KMS-11 (cell line): ENCODE data around the gene KCNH2.

Source experiments
- H2AFZ ChIP-seq: fragments of 200-600 bp; sonication (generic); 2 replicates; pipeline ENCODE4 v1.6.1; 2016; ENCODE audit warnings: antibody characterized with exemption, mixed run types, low read depth
- H3K27ac ChIP-seq: fragments of 200-600 bp; sonication (generic); 2 replicates; pipeline ENCODE4 v1.6.1; 2016; ENCODE audit warnings: mild to moderate bottlenecking, mixed run types
- H3K27me3 ChIP-seq: fragments of 200-600 bp; sonication (generic); 2 replicates; pipeline ENCODE4 v1.6.1; 2017; ENCODE audit warnings: mild to moderate bottlenecking, low read depth, mixed run types, moderate library complexity; ENCODE audit not compliant: insufficient read depth
- H3K36me3 ChIP-seq: fragments of 200-600 bp; sonication (generic); 2 replicates; pipeline ENCODE4 v1.6.1; 2017; ENCODE audit warnings: mild to moderate bottlenecking, mixed run types; ENCODE audit not compliant: insufficient read depth
- H3K4me1 ChIP-seq: fragments of 200-600 bp; sonication (generic); 2 replicates; pipeline ENCODE4 v1.6.1; 2016; ENCODE audit warnings: mild to moderate bottlenecking, low read depth, mixed run types; ENCODE audit not compliant: poor library complexity, severe bottlenecking
- H3K4me2 ChIP-seq: fragments of 200-600 bp; sonication (generic); 2 replicates; pipeline ENCODE4 v1.7.0; 2016; ENCODE audit warnings: mild to moderate bottlenecking, mixed run types
- H3K4me3 ChIP-seq: fragments of 200-600 bp; sonication (generic); IDR thresholded peaks from 2 replicates; pipeline ENCODE4 v1.6.1; 2017; ENCODE audit warnings: low read depth, low read length, mixed read lengths; ENCODE audit not compliant: insufficient read depth
- H3K79me2 ChIP-seq: fragments of 200-600 bp; sonication (generic); 2 replicates; pipeline ENCODE4 v1.6.1; 2016; ENCODE audit warnings: low read depth, mixed run types; ENCODE audit not compliant: insufficient read depth
- H3K9ac ChIP-seq: fragments of 200-600 bp; sonication (generic); 2 replicates; pipeline ENCODE4 v1.6.1; 2016; ENCODE audit warnings: mild to moderate bottlenecking, mixed run types
- H4K20me1 ChIP-seq: fragments of 200-600 bp; sonication (generic); 2 replicates; pipeline ENCODE4 v1.6.1; 2016; ENCODE audit warnings: mild to moderate bottlenecking, mixed run types; ENCODE audit not compliant: insufficient read depth
- CTCF ChIP-seq: fragments of 200-600 bp; sonication (generic); conservative IDR thresholded peaks from 2 replicates; pipeline ENCODE4 v1.6.1; 2017; ENCODE audit warnings: low read depth, mild to moderate bottlenecking, antibody characterized with exemption, low read length, moderate library complexity, mixed read lengths

The KCNH2 gene

GRCh38 chr7:150951521-150951920 lies 26.6 kb downstream of the KCNH2 start:
- H2AFZ ChIP-seq = no peak overlapping the region
- H3K4me2 ChIP-seq = no peak overlapping the region
- H3K27ac ChIP-seq = no peak overlapping the region
- no peaks in the 10 kb centered on the region for H3K36me3 ChIP-seq
- no peak overlapping the region for H3K9ac ChIP-seq
- H3K27me3 ChIP-seq = no peaks in the 10 kb centered on the region
- H4K20me1 ChIP-seq = no peaks in the 10 kb centered on the region
- no peaks in the 10 kb centered on the region for H3K79me2 ChIP-seq
- no peak overlapping the region for H3K4me3 ChIP-seq
- no peak for TF ChIP-seq CTCF
- H3K4me1 ChIP-seq = no peaks in the 10 kb centered on the region

GRCh38 chr7:150951181-150951520 lies 27.0 kb downstream of the KCNH2 start:
- no peaks in the 10 kb centered on the region for H4K20me1 ChIP-seq
- H3K9ac ChIP-seq = no peak overlapping the region
- H3K27me3 ChIP-seq = no peaks in the 10 kb centered on the region
- no peak overlapping the region for H3K4me2 ChIP-seq
- H3K4me1 ChIP-seq = no peaks in the 10 kb centered on the region
- TF ChIP-seq CTCF = no peak
- no peak overlapping the region for H3K4me3 ChIP-seq
- no peaks in the 10 kb centered on the region for H3K79me2 ChIP-seq
- no peak overlapping the region for H2AFZ ChIP-seq
- H3K27ac ChIP-seq = no peak overlapping the region
- no peaks in the 10 kb centered on the region for H3K36me3 ChIP-seq

GRCh38 chr7:150950496-150951180 lies 27.5 kb downstream of the KCNH2 start:
- no peaks in the 10 kb centered on the region for H3K79me2 ChIP-seq
- H3K4me1 ChIP-seq = no peaks in the 10 kb centered on the region
- H3K27ac ChIP-seq = no peak overlapping the region

GRCh38 chr7:150949971-150950491 lies 28.1 kb downstream of the KCNH2 start:
- Histone ChIP-seq H3K36me3 (no peaks in the 10 kb centered on the region), H3K4me1 (no peaks in the 10 kb centered on the region), H3K4me3 (no peak overlapping the region), H3K27ac (no peak overlapping the region), H3K79me2 (no peaks in the 10 kb centered on the region), H3K4me2 (no peak overlapping the region), H3K27me3 (no peaks in the 10 kb centered on the region), H2AFZ (no peak overlapping the region), H4K20me1 (no peaks in the 10 kb centered on the region), H3K9ac (no peak overlapping the region)
- TF ChIP-seq CTCF = no peak

More at GRCh38 chr7:150950496-150951180, 27.5 kb downstream of the KCNH2 start:
- TF ChIP-seq CTCF = no peak
- Histone ChIP-seq H3K27me3 (no peaks in the 10 kb centered on the region), H3K36me3 (no peaks in the 10 kb centered on the region), H3K9ac (no peak overlapping the region), H2AFZ (no peak overlapping the region), H3K4me2 (no peak overlapping the region), H3K4me3 (no peak overlapping the region), H4K20me1 (no peaks in the 10 kb centered on the region)
